Trophoblast cell (in vitro differentiated cells and primary cell): ENCODE measurements around the gene RELCH.

Experiments
- DNase-seq, 2 donors: peaks; one replicate each; pipeline ENCODE4 v3.0.0-alpha.2; 2016
- H2AFZ ChIP-seq: 2 replicates; pipeline ENCODE4 v1.6.1; 2013; ENCODE audit warnings: low read length, moderate library complexity, mild to moderate bottlenecking; ENCODE audit not compliant: insufficient read depth, poor library complexity
- H2AK5ac ChIP-seq: 2 replicates; pipeline ENCODE4 v1.6.1; 2013; ENCODE audit warnings: mild to moderate bottlenecking, low read length
- H2BK120ac ChIP-seq: 2 replicates; pipeline ENCODE4 v1.6.1; 2013; ENCODE audit warnings: low read length, mild to moderate bottlenecking, moderate library complexity; ENCODE audit not compliant: insufficient read depth, poor library complexity
- H2BK12ac ChIP-seq: 2 replicates; pipeline ENCODE4 v1.6.1; 2013; ENCODE audit warnings: mild to moderate bottlenecking, low read length, moderate library complexity
- H2BK5ac ChIP-seq: 2 replicates; pipeline ENCODE4 v1.6.1; 2013; ENCODE audit warnings: low read length, low read depth, moderate library complexity, mild to moderate bottlenecking; ENCODE audit not compliant: poor library complexity
- H3K14ac ChIP-seq: 2 replicates; pipeline ENCODE4 v1.6.1; 2013; ENCODE audit warnings: mild to moderate bottlenecking, low read length
- H3K18ac ChIP-seq: 2 replicates; pipeline ENCODE4 v1.6.1; 2013; ENCODE audit warnings: mild to moderate bottlenecking, low read length
- H3K23ac ChIP-seq: 2 replicates; pipeline ENCODE4 v1.6.1; 2013; ENCODE audit warnings: low read length
- H3K27ac ChIP-seq: 2 replicates; pipeline ENCODE4 v1.5.1; 2013; ENCODE audit warnings: low read depth, mild to moderate bottlenecking, inconsistent platforms, low read length, moderate library complexity
- H3K27me3 ChIP-seq: 2 replicates; pipeline ENCODE4 v1.6.1; 2013; ENCODE audit warnings: inconsistent platforms, mild to moderate bottlenecking, low read length, moderate library complexity; ENCODE audit not compliant: insufficient read depth
- H3K36me3 ChIP-seq, 2 experiments: 1 replicate in 1 of 2; 2 replicates in 1 of 2; pipeline ENCODE4 v1.6.1; 2013; ENCODE audit warnings: low read length in 2 of 2, mild to moderate bottlenecking in 2 of 2, moderate library complexity in 1 of 2; ENCODE audit not compliant: insufficient read depth in 2 of 2, control insufficient read depth in 1 of 2
- H3K4ac ChIP-seq: 2 replicates; pipeline ENCODE4 v1.6.1; 2013; ENCODE audit warnings: low read depth, mild to moderate bottlenecking, low read length, moderate library complexity
- H3K4me1 ChIP-seq, 2 experiments: 1 replicate in 1 of 2; 2 replicates in 1 of 2; pipeline ENCODE4 v1.6.1; 2013; ENCODE audit warnings: low read length in 2 of 2, mild to moderate bottlenecking in 2 of 2, moderate library complexity in 1 of 2; ENCODE audit not compliant: insufficient read depth in 2 of 2, control insufficient read depth in 1 of 2
- H3K4me2 ChIP-seq: 2 replicates; pipeline ENCODE4 v1.6.1; 2013; ENCODE audit warnings: inconsistent platforms, mild to moderate bottlenecking, low read length, moderate library complexity
- H3K4me3 ChIP-seq: 2 replicates; pipeline ENCODE4 v1.5.1; 2013; ENCODE audit warnings: mild to moderate bottlenecking, low read depth, low read length, inconsistent platforms
- H3K79me1 ChIP-seq: one replicate; pipeline ENCODE4 v1.6.1; 2013; ENCODE audit warnings: low read length
- H3K79me2 ChIP-seq: 2 replicates; pipeline ENCODE4 v1.6.1; 2013; ENCODE audit warnings: low read length, mild to moderate bottlenecking; ENCODE audit not compliant: control insufficient read depth, insufficient read depth, poor library complexity
- H3K9ac ChIP-seq: 2 replicates; pipeline ENCODE4 v1.6.1; 2013; ENCODE audit warnings: mild to moderate bottlenecking, low read length
- H3K9me3 ChIP-seq: 2 replicates; pipeline ENCODE4 v1.6.1; 2013; ENCODE audit warnings: low read depth, mild to moderate bottlenecking, control low read depth, inconsistent platforms, low read length; ENCODE audit not compliant: insufficient read depth
- H4K12ac ChIP-seq: 2 replicates; pipeline ENCODE4 v1.6.1; 2013; ENCODE audit warnings: low read depth, mild to moderate bottlenecking, low read length, moderate library complexity
- H4K8ac ChIP-seq: 2 replicates; pipeline ENCODE4 v1.6.1; 2013; ENCODE audit warnings: low read depth, mild to moderate bottlenecking, low read length, moderate library complexity
- H4K91ac ChIP-seq: one replicate; pipeline ENCODE4 v1.6.1; 2013; ENCODE audit warnings: low read depth, mild to moderate bottlenecking, low read length, moderate library complexity
- WGBS: extraction: QIAGEN DNeasy Blood & Tissue Kit; methylation state at CpG from one replicate; pipeline ENCODE4 v1.1.7; 2013; ENCODE audit warnings: missing lambda C conversion rate; ENCODE audit not compliant: insufficient read length, insufficient coverage; ENCODE audit errors: extremely low coverage; 5-methylcytosine and 5-hydroxymethylcytosine counted together

The RELCH gene

GRCh38 chr18:62301322-62301721, 114.3 kb downstream of the RELCH start:
- H3K14ac ChIP-seq, result no peak overlapping the region
- H3K27ac ChIP-seq, result no peak overlapping the region
- no peak overlapping the region for H4K12ac ChIP-seq
- H3K27me3 ChIP-seq, result no peaks in the 10 kb centered on the region
- H3K36me3 ChIP-seq, result peaks cover 2 to 4% of the 10 kb centered on the region in 2 experiments
- no peak overlapping the region for H3K4me3 ChIP-seq
- DNase-seq, result no peak
- H3K18ac ChIP-seq, result no peak overlapping the region
- no peaks in the 10 kb centered on the region for H3K4me1 ChIP-seq
- H2AK5ac ChIP-seq, result no peak overlapping the region
- no peak overlapping the region for H2BK12ac ChIP-seq
- no peak overlapping the region for H3K9ac ChIP-seq
- no peak overlapping the region for H3K23ac ChIP-seq
- WGBS, result no CpG with 5 or more reads among the region's 1 CpG
- no peak overlapping the region for H3K4me2 ChIP-seq
- no peak overlapping the region for H2BK5ac ChIP-seq
- H3K79me1 ChIP-seq, result no peaks in the 10 kb centered on the region
- H4K8ac ChIP-seq, result no peak overlapping the region
- H4K91ac ChIP-seq, result no peak overlapping the region
- H2BK120ac ChIP-seq, result no peak overlapping the region
- H3K9me3 ChIP-seq, result no peaks in the 10 kb centered on the region
- H3K4ac ChIP-seq, result no peak overlapping the region
- H2AFZ ChIP-seq, result no peak overlapping the region
- no peaks in the 10 kb centered on the region for H3K79me2 ChIP-seq

- no peak overlapping the region for H3K4me2 ChIP-seq
- H2AK5ac ChIP-seq, result no peak overlapping the region
- H3K4me1 ChIP-seq, result no peaks in the 10 kb centered on the region
- peaks cover 5 to 7% of the 10 kb centered on the region in 2 experiments for H3K36me3 ChIP-seq
- no peak overlapping the region for H3K9ac ChIP-seq
- no peak overlapping the region for H2BK5ac ChIP-seq
- no peak for DNase-seq
- no peak overlapping the region for H3K4ac ChIP-seq
- WGBS, result no CpG with 5 or more reads among the region's 1 CpG
- H2BK12ac ChIP-seq, result no peak overlapping the region
- no peak overlapping the region for H3K14ac ChIP-seq
- no peak overlapping the region for H3K27ac ChIP-seq
- H3K27me3 ChIP-seq, result no peaks in the 10 kb centered on the region
- H2BK120ac ChIP-seq, result no peak overlapping the region
- H3K23ac ChIP-seq, result no peak overlapping the region
- H3K18ac ChIP-seq, result no peak overlapping the region
- no peak overlapping the region for H2AFZ ChIP-seq
- no peak overlapping the region for H4K91ac ChIP-seq
- no peaks in the 10 kb centered on the region for H3K9me3 ChIP-seq
- no peak overlapping the region for H4K8ac ChIP-seq
- H3K79me2 ChIP-seq, result no peaks in the 10 kb centered on the region
- H4K12ac ChIP-seq, result no peak overlapping the region
- H3K4me3 ChIP-seq, result no peak overlapping the region
- H3K79me1 ChIP-seq, result no peaks in the 10 kb centered on the region
Observed at GRCh38 chr18:62312851-62313250, 125.8 kb downstream of the RELCH start.

- WGBS, result no CpG with 5 or more reads among the region's 4 CpGs
Observed at GRCh38 chr18:62318228-62319180, 131.4 kb downstream of the RELCH start.

GRCh38 chr18:62321201-62321600, 134.1 kb downstream of the RELCH start:
- no peak overlapping the region for H3K4ac ChIP-seq
- WGBS, result no CpG with 5 or more reads among the region's 3 CpGs
- no peak overlapping the region for H3K4me3 ChIP-seq
- H3K36me3 ChIP-seq, result no peaks in the 10 kb centered on the region
- H3K4me1 ChIP-seq, result peaks cover 7 to 12% of the 10 kb centered on the region in 2 experiments
- peaks cover 23% of the 10 kb centered on the region for H3K27me3 ChIP-seq
- H4K12ac ChIP-seq, result no peak overlapping the region
- H2BK5ac ChIP-seq, result no peak overlapping the region
- no peak overlapping the region for H2AK5ac ChIP-seq
- H3K9me3 ChIP-seq, result peaks cover 5% of the 10 kb centered on the region
- no peak for DNase-seq
- H3K9ac ChIP-seq, result no peak overlapping the region
- no peak overlapping the region for H4K91ac ChIP-seq
- no peak overlapping the region for H2BK120ac ChIP-seq
- H2AFZ ChIP-seq, result no peak overlapping the region
- H3K4me2 ChIP-seq, result no peak overlapping the region
- H3K23ac ChIP-seq, result no peak overlapping the region
- H2BK12ac ChIP-seq, result no peak overlapping the region
- H3K14ac ChIP-seq, result no peak overlapping the region
- no peak overlapping the region for H4K8ac ChIP-seq
- no peak overlapping the region for H3K18ac ChIP-seq
- H3K79me1 ChIP-seq, result no peaks in the 10 kb centered on the region
- no peaks in the 10 kb centered on the region for H3K79me2 ChIP-seq
- no peak overlapping the region for H3K27ac ChIP-seq

More at GRCh38 chr18:62318228-62319180, 131.4 kb downstream of the RELCH start:
- Histone ChIP-seq H3K36me3 (no peaks in the 10 kb centered on the region), H2AFZ (no peak overlapping the region), H3K79me1 (no peaks in the 10 kb centered on the region), H3K14ac (no peak overlapping the region), H3K79me2 (no peaks in the 10 kb centered on the region), H4K8ac (no peak overlapping the region), H3K27me3 (peaks cover 3% of the 10 kb centered on the region), H3K4me1 (no peaks in the 10 kb centered on the region), H3K27ac (no peak overlapping the region), H2BK5ac (no peak overlapping the region), H4K12ac (no peak overlapping the region), H3K9me3 (no peaks in the 10 kb centered on the region), H3K4me3 (no peak overlapping the region), H2BK120ac (no peak overlapping the region), H3K9ac (no peak overlapping the region), H4K91ac (no peak overlapping the region), H3K23ac (no peak overlapping the region), H3K4me2 (no peak overlapping the region), H2BK12ac (no peak overlapping the region), H3K18ac (no peak overlapping the region), H3K4ac (no peak overlapping the region), H2AK5ac (no peak overlapping the region)
- no peak for DNase-seq
